ENCODE data around the gene SAP30BP. TPM values are rescaled to one million over a fixed set of nuclear protein-coding genes. Genes with fewer than 3 reads are reported as not detected.

Gene SAP30BP
- 63.4 TPM for polyA plus RNA-seq (2013)

GRCh38 chr17:75666959-75667790 is at the start of gene SAP30BP, which contains the start of gene RECQL5:
Gene SAP30BP, plus strand, starts transcription at chr17:75667338. Its CDS starts 35 bp downstream, at chr17:75667373.
Gene RECQL5, minus strand, starts transcription at chr17:75667154. Its CDS starts 597 bp downstream, at chr17:75666557.
- peaks cover 16 to 26% (median 21%) of the 10 kb centered on the region in 4 experiments for H3K4me1 ChIP-seq (ENCODE audit: control extremely low read depth in 1 of 4, control insufficient read depth in 4 of 4, insufficient read depth in 4 of 4, low read length in 3 of 4)

DNA sequence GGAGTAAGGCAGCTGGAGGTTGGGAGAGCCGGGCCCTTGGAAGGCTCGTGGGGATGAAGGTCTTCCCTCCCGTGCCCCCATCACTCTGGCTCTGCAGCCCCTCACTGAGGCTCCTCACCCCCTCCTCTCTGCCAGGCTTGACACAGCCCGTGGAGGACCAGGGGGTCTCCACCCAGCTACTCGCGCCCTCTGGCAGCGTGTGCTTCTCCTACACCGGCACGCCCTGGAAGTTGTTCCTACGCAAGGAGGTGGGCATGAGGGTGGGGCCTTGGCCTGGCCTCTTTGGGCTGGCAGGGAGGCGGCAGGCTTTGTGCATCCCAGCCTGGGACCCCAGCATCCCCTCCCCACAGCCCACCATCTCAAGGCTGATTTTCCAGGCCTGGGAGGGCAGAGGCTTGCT is 49.5 kb upstream of the SAP30BP start:
- no peak overlapping the region for H3K27ac ChIP-seq (ENCODE audit: insufficient read depth in 1 of 2, low read depth in 1 of 2, low read length in 2 of 2, poor library complexity in 1 of 2, severe bottlenecking in 2 of 2)
- ChIA-PET CTCF (interaction anchor here (0.8 to 2.8 kb wide), 4 partner anchors 16 to 136 kb away, joined by 3 to 19 read pairs (median 4); partner anchors contain the start of genes ITGB4 and SMIM5), POLR2A (interaction anchor here (0.6 kb wide), 1 partner anchor 66 kb away, joined by 4 read pairs; no protein-coding TSS in a partner anchor)
- WGBS (ENCODE audit: insufficient coverage), result 100% methylated on average over 3 of the region's 11 CpGs
- DNase-seq, result no peak
- H3K9me3 ChIP-seq (ENCODE audit: control extremely low read depth in 1 of 5, control insufficient read depth in 4 of 5, insufficient read depth in 2 of 5, low read depth in 1 of 5, low read length in 4 of 5), result no peaks in the 10 kb centered on the region
- H3K36me3 ChIP-seq (ENCODE audit: control insufficient read depth in 4 of 4, insufficient read depth in 4 of 4, low read length in 3 of 4), result peaks cover 4 to 98% (median 75%) of the 10 kb centered on the region in 4 experiments
- H3K4me3 ChIP-seq (ENCODE audit: control insufficient read depth in 1 of 7, extremely low read depth in 1 of 7, insufficient read depth in 4 of 7, low read depth in 2 of 7, low read length in 6 of 7), result no peak overlapping the region
- no peaks in the 10 kb centered on the region for H3K4me1 ChIP-seq (ENCODE audit: control extremely low read depth in 1 of 4, control insufficient read depth in 4 of 4, insufficient read depth in 4 of 4, low read length in 3 of 4)
- no peaks in the 10 kb centered on the region for H3K27me3 ChIP-seq (replicated peaks in 2 of 5; ENCODE audit: control insufficient read depth in 4 of 5, insufficient read depth in 5 of 5, low read length in 4 of 5)

More at GRCh38 chr17:75666959-75667790, at the start of gene SAP30BP, which contains the start of gene RECQL5:
- 0% methylated on average over 47 of the region's 55 CpGs for WGBS (ENCODE audit: insufficient coverage)
- Histone ChIP-seq H3K27ac (ENCODE audit: insufficient read depth in 1 of 2, low read depth in 1 of 2, low read length in 2 of 2, poor library complexity in 1 of 2, severe bottlenecking in 2 of 2) (peak within 1 kb of the TSS; percentile 96 to 98), H3K27me3 (replicated peaks in 2 of 5; ENCODE audit: control insufficient read depth in 4 of 5, insufficient read depth in 5 of 5, low read length in 4 of 5) (no peaks in the 10 kb centered on the region), H3K9me3 (ENCODE audit: control extremely low read depth in 1 of 5, control insufficient read depth in 4 of 5, insufficient read depth in 2 of 5, low read depth in 1 of 5, low read length in 4 of 5) (no peaks in the 10 kb centered on the region), H3K4me3 (ENCODE audit: control insufficient read depth in 1 of 7, extremely low read depth in 1 of 7, insufficient read depth in 4 of 7, low read depth in 2 of 7, low read length in 6 of 7) (peak within 1 kb of the TSS; percentile 89 to 100 (median 100)), H3K36me3 (ENCODE audit: control insufficient read depth in 4 of 4, insufficient read depth in 4 of 4, low read length in 3 of 4) (peaks cover 22 to 47% (median 37%) of the 10 kb centered on the region in 4 experiments)
- POLR2A ChIA-PET, result interaction anchor here (1.0 to 1.5 kb wide), 3 partner anchors 13 to 31 kb away, joined by 4 to 5 read pairs (median 4); a partner anchor contains a TSS
- peak; percentile 98 to 99 (median 99) for DNase-seq
- CTCF ChIA-PET, result interaction anchor here (0.8 to 2.3 kb wide), 13 partner anchors 8 to 89 kb away, joined by 3 to 17 read pairs (median 4); no protein-coding TSS in a partner anchor

GRCh38 chr17:75619506-75620431 is 47.4 kb upstream of the SAP30BP start:
- ChIA-PET CTCF (interaction anchor here (0.9 to 29.3 kb wide), 11 partner anchors 8 to 134 kb away, joined by 3 to 834 read pairs (median 4); partner anchors contain the start of gene SMIM5), POLR2A (no interaction called here)
- peak in 2 of 3 donors; percentile 35 to 44 for DNase-seq
- WGBS (ENCODE audit: insufficient coverage), result 96% methylated on average over 33 of the region's 36 CpGs
- H3K27ac ChIP-seq (ENCODE audit: insufficient read depth in 1 of 2, low read depth in 1 of 2, low read length in 2 of 2, poor library complexity in 1 of 2, severe bottlenecking in 2 of 2), result no peak overlapping the region
- peaks cover 6 to 96% (median 69%) of the 10 kb centered on the region in 4 experiments for H3K36me3 ChIP-seq (ENCODE audit: control insufficient read depth in 4 of 4, insufficient read depth in 4 of 4, low read length in 3 of 4)
- H3K4me1 ChIP-seq (ENCODE audit: control extremely low read depth in 1 of 4, control insufficient read depth in 4 of 4, insufficient read depth in 4 of 4, low read length in 3 of 4), result no peaks in the 10 kb centered on the region
- no peaks in the 10 kb centered on the region for H3K27me3 ChIP-seq (replicated peaks in 2 of 5; ENCODE audit: control insufficient read depth in 4 of 5, insufficient read depth in 5 of 5, low read length in 4 of 5)
- no peaks in the 10 kb centered on the region for H3K9me3 ChIP-seq (ENCODE audit: control extremely low read depth in 1 of 5, control insufficient read depth in 4 of 5, insufficient read depth in 2 of 5, low read depth in 1 of 5, low read length in 4 of 5)
- H3K4me3 ChIP-seq (ENCODE audit: control insufficient read depth in 1 of 7, extremely low read depth in 1 of 7, insufficient read depth in 4 of 7, low read depth in 2 of 7, low read length in 6 of 7), result no peak overlapping the region

GRCh38 chr17:75621489-75621888 is 45.6 kb upstream of the SAP30BP start:
- Histone ChIP-seq H3K4me1 (ENCODE audit: control extremely low read depth in 1 of 4, control insufficient read depth in 4 of 4, insufficient read depth in 4 of 4, low read length in 3 of 4) (peaks cover 0 to 2% (median 0%) of the 10 kb centered on the region in 4 experiments), H3K4me3 (ENCODE audit: control insufficient read depth in 1 of 7, extremely low read depth in 1 of 7, insufficient read depth in 4 of 7, low read depth in 2 of 7, low read length in 6 of 7) (no peak overlapping the region), H3K9me3 (ENCODE audit: control extremely low read depth in 1 of 5, control insufficient read depth in 4 of 5, insufficient read depth in 2 of 5, low read depth in 1 of 5, low read length in 4 of 5) (no peaks in the 10 kb centered on the region), H3K36me3 (ENCODE audit: control insufficient read depth in 4 of 4, insufficient read depth in 4 of 4, low read length in 3 of 4) (peaks cover 4 to 96% (median 65%) of the 10 kb centered on the region in 4 experiments), H3K27me3 (replicated peaks in 2 of 5; ENCODE audit: control insufficient read depth in 4 of 5, insufficient read depth in 5 of 5, low read length in 4 of 5) (no peaks in the 10 kb centered on the region), H3K27ac (ENCODE audit: insufficient read depth in 1 of 2, low read depth in 1 of 2, low read length in 2 of 2, poor library complexity in 1 of 2, severe bottlenecking in 2 of 2) (no peak overlapping the region)
- CTCF ChIA-PET, result interaction anchor here (1.0 to 29.3 kb wide), 8 partner anchors 10 to 126 kb away, joined by 3 to 834 read pairs (median 4); partner anchors contain the start of gene SMIM5
- no peak for DNase-seq
- WGBS (ENCODE audit: insufficient coverage), result 100% methylated on average over 2 of the region's 4 CpGs
- POLR2A ChIA-PET, result no interaction called here

GRCh38 chr17:75622076-75622475 is 45.1 kb upstream of the SAP30BP start:
- H3K4me3 ChIP-seq (ENCODE audit: control insufficient read depth in 1 of 7, extremely low read depth in 1 of 7, insufficient read depth in 4 of 7, low read depth in 2 of 7, low read length in 6 of 7), result no peak overlapping the region
- DNase-seq, result no peak
- H3K4me1 ChIP-seq (ENCODE audit: control extremely low read depth in 1 of 4, control insufficient read depth in 4 of 4, insufficient read depth in 4 of 4, low read length in 3 of 4), result peaks cover 0 to 2% (median 0%) of the 10 kb centered on the region in 4 experiments
- H3K36me3 ChIP-seq (ENCODE audit: control insufficient read depth in 4 of 4, insufficient read depth in 4 of 4, low read length in 3 of 4), result peaks cover 6 to 96% (median 64%) of the 10 kb centered on the region in 4 experiments
- ChIA-PET POLR2A (no interaction called here), CTCF (interaction anchor here (1.0 to 29.3 kb wide), 6 partner anchors 9 to 125 kb away, joined by 3 to 834 read pairs (median 4); partner anchors contain the start of gene SMIM5)
- H3K27me3 ChIP-seq (replicated peaks in 2 of 5; ENCODE audit: control insufficient read depth in 4 of 5, insufficient read depth in 5 of 5, low read length in 4 of 5), result no peaks in the 10 kb centered on the region
- H3K9me3 ChIP-seq (ENCODE audit: control extremely low read depth in 1 of 5, control insufficient read depth in 4 of 5, insufficient read depth in 2 of 5, low read depth in 1 of 5, low read length in 4 of 5), result no peaks in the 10 kb centered on the region
- WGBS (ENCODE audit: insufficient coverage), result 99% methylated on average over 7 of the region's 8 CpGs
- H3K27ac ChIP-seq (ENCODE audit: insufficient read depth in 1 of 2, low read depth in 1 of 2, low read length in 2 of 2, poor library complexity in 1 of 2, severe bottlenecking in 2 of 2), result no peak overlapping the region

- no peak overlapping the region for H3K27ac ChIP-seq (ENCODE audit: insufficient read depth in 1 of 2, low read depth in 1 of 2, low read length in 2 of 2, poor library complexity in 1 of 2, severe bottlenecking in 2 of 2)
- no peak for DNase-seq
- H3K27me3 ChIP-seq (replicated peaks in 2 of 5; ENCODE audit: control insufficient read depth in 4 of 5, insufficient read depth in 5 of 5, low read length in 4 of 5), result no peaks in the 10 kb centered on the region
- peaks cover 6 to 94% (median 62%) of the 10 kb centered on the region in 4 experiments for H3K36me3 ChIP-seq (ENCODE audit: control insufficient read depth in 4 of 4, insufficient read depth in 4 of 4, low read length in 3 of 4)
- no peaks in the 10 kb centered on the region for H3K9me3 ChIP-seq (ENCODE audit: control extremely low read depth in 1 of 5, control insufficient read depth in 4 of 5, insufficient read depth in 2 of 5, low read depth in 1 of 5, low read length in 4 of 5)
- POLR2A ChIA-PET, result no interaction called here
- peaks cover 0 to 2% (median 0%) of the 10 kb centered on the region in 4 experiments for H3K4me1 ChIP-seq (ENCODE audit: control extremely low read depth in 1 of 4, control insufficient read depth in 4 of 4, insufficient read depth in 4 of 4, low read length in 3 of 4)
- 97% methylated on average over 14 of the region's 15 CpGs for WGBS (ENCODE audit: insufficient coverage)
- CTCF ChIA-PET, result interaction anchor here (0.9 to 29.3 kb wide), 7 partner anchors 10 to 200 kb away, joined by 3 to 834 read pairs (median 26); partner anchors contain the start of gene SMIM5
- no peak overlapping the region for H3K4me3 ChIP-seq (ENCODE audit: control insufficient read depth in 1 of 7, extremely low read depth in 1 of 7, insufficient read depth in 4 of 7, low read depth in 2 of 7, low read length in 6 of 7)
Observed at GRCh38 chr17:75622771-75623273, 44.3 kb upstream of the SAP30BP start.

Data from common myeloid progenitor, CD34-positive (primary cell).